WTC11 (cell line): ENCODE results near the gene RBM10. TPM values are rescaled to one million over a fixed set of nuclear protein-coding genes. Genes with fewer than 3 reads are reported as not detected.

Experiments
- ATAC-seq: fragments of 200-7000 bp; cut with Tn5 transposase; 2 replicates; pipeline ENCODE4 v1.10.0; 2021; ENCODE audit warnings: mild to moderate bottlenecking, moderate library complexity
- CTCF ChIA-PET: fragments of 300-600 bp; sonication (Branson Sonifier 250); formaldehyde crosslinking; loops from one replicate; lab custom pipeline; 2021; ENCODE audit warnings: antibody characterized with exemption; lab: Charles Lee
- POLR2A ChIA-PET: fragments of 350-600 bp; sonication (Branson Sonifier 250); formaldehyde crosslinking; loops from one replicate; lab custom pipeline; 2021; ENCODE audit warnings: antibody characterized with exemption; lab: Charles Lee
- DNase-seq: peaks from one replicate; pipeline ENCODE4 v3.0.0; 2021; ENCODE audit warnings: low spot score
- H3K27ac Mint-ChIP-seq: 2 replicates; pipeline ENCODE4 v1.8.0; 2021; ENCODE audit warnings: mixed read lengths
- H3K27me3 Mint-ChIP-seq: 2 replicates; pipeline ENCODE4 v1.8.0; 2021; ENCODE audit warnings: low read depth, mild to moderate bottlenecking, moderate library complexity, mixed read lengths
- H3K36me3 Mint-ChIP-seq: 2 replicates; pipeline ENCODE4 v1.8.0; 2021; ENCODE audit warnings: mixed read lengths
- H3K4me1 Mint-ChIP-seq: 2 replicates; pipeline ENCODE4 v1.8.0; 2022; ENCODE audit warnings: mixed read lengths
- H3K4me3 Mint-ChIP-seq: 2 replicates; pipeline ENCODE4 v1.8.0; 2021; ENCODE audit warnings: mild to moderate bottlenecking, moderate library complexity, mixed read lengths
- H3K9me3 Mint-ChIP-seq: 2 replicates; pipeline ENCODE4 v1.8.0; 2021; ENCODE audit warnings: mixed read lengths
- CBFB ChIP-seq: sonication (generic); formaldehyde crosslinking; IDR thresholded peaks from 2 replicates; pipeline ENCODE4 v1.8.1; 2022; ENCODE audit warnings: mild to moderate bottlenecking, low read depth, missing genetic modification reagents
- E2F5 ChIP-seq: sonication (generic); formaldehyde crosslinking; IDR thresholded peaks from 2 replicates; pipeline ENCODE4 v1.8.1; 2022; ENCODE audit warnings: mild to moderate bottlenecking, moderate library complexity, missing genetic modification reagents
- EMX1 ChIP-seq: fragments of 250-450 bp; sonication (Bioruptor Pico); IDR thresholded peaks from 2 replicates; pipeline ENCODE4 v1.8.0; 2021; ENCODE audit warnings: mild to moderate bottlenecking
- HMGA2 ChIP-seq: fragments of 250-450 bp; sonication (Bioruptor Pico); IDR thresholded peaks from 2 replicates; pipeline ENCODE4 v1.4.0; 2021; ENCODE audit warnings: mild to moderate bottlenecking, moderate library complexity
- HMGXB4 ChIP-seq: sonication (generic); formaldehyde crosslinking; IDR thresholded peaks from 2 replicates; pipeline ENCODE4 v1.8.1; 2023; ENCODE audit warnings: mild to moderate bottlenecking, moderate library complexity, missing genetic modification reagents
- RORB ChIP-seq: fragments of 250-450 bp; sonication (Bioruptor Pico); IDR thresholded peaks from 2 replicates; pipeline ENCODE4 v1.9.0; 2021; ENCODE audit warnings: mild to moderate bottlenecking
- SMAD4 ChIP-seq: sonication (generic); formaldehyde crosslinking; IDR thresholded peaks from 2 replicates; pipeline ENCODE4 v1.8.0; 2022; ENCODE audit warnings: mild to moderate bottlenecking, missing genetic modification reagents
- TCF7 ChIP-seq: sonication (generic); formaldehyde crosslinking; IDR thresholded peaks from 2 replicates; pipeline ENCODE4 v1.8.0; 2022; ENCODE audit warnings: mild to moderate bottlenecking, low read depth, missing genetic modification reagents, moderate library complexity
- ZBTB21 ChIP-seq: sonication (generic); formaldehyde crosslinking; IDR thresholded peaks from 2 replicates; pipeline ENCODE4 v1.8.1; 2023; ENCODE audit warnings: mild to moderate bottlenecking, missing genetic modification reagents, borderline replicate concordance
- ZBTB43 ChIP-seq: sonication (generic); formaldehyde crosslinking; IDR thresholded peaks from 2 replicates; pipeline ENCODE4 v1.8.1; 2023; ENCODE audit warnings: mild to moderate bottlenecking, missing genetic modification reagents
- ZNF138 ChIP-seq: sonication (generic); formaldehyde crosslinking; conservative IDR thresholded peaks from 2 replicates; pipeline ENCODE4 v1.8.1; 2022; ENCODE audit warnings: mild to moderate bottlenecking, moderate library complexity, missing genetic modification reagents
- ZNF219 ChIP-seq: sonication (generic); formaldehyde crosslinking; IDR thresholded peaks from 2 replicates; pipeline ENCODE4 v1.8.0; 2023; ENCODE audit warnings: missing genetic modification reagents, mild to moderate bottlenecking, borderline replicate concordance
- ZNF232 ChIP-seq: sonication (generic); formaldehyde crosslinking; IDR thresholded peaks from 2 replicates; pipeline ENCODE4 v1.8.0; 2022; ENCODE audit warnings: mild to moderate bottlenecking, missing genetic modification reagents
- ZNF396 ChIP-seq: fragments of 250-450 bp; sonication (Bioruptor Pico); IDR thresholded peaks from 2 replicates; pipeline ENCODE4 v1.8.0; 2021; ENCODE audit warnings: mild to moderate bottlenecking, moderate library complexity, borderline replicate concordance
- ZNF416 ChIP-seq: fragments of 250-450 bp; sonication (Bioruptor Pico); IDR thresholded peaks from 2 replicates; pipeline ENCODE4 v1.9.0; 2021; ENCODE audit warnings: mild to moderate bottlenecking, inconsistent platforms
- ZSCAN18 ChIP-seq: fragments of 250-450 bp; sonication (Bioruptor Pico); IDR thresholded peaks from 2 replicates; pipeline ENCODE4 v2.1.2; 2022; ENCODE audit warnings: mild to moderate bottlenecking, moderate library complexity
- total RNA-seq: library from RNA; stranded (reverse); gene quantifications from 3 replicates; pipeline ENCODE4 v1.2.3, GENCODE V29; 2021
- TF ChIP-seq, protein P1 (sequence below): fragments of 250-450 bp; sonication (Bioruptor Pico); IDR thresholded peaks from 2 replicates; pipeline ENCODE4 v1.9.0; 2021; ENCODE audit warnings: mild to moderate bottlenecking
- TF ChIP-seq, protein P2 (sequence below): fragments of 250-450 bp; sonication (Bioruptor Pico); IDR thresholded peaks from 2 replicates; pipeline ENCODE4 v1.9.0; 2021; ENCODE audit warnings: mild to moderate bottlenecking

RBM10 gene
- total RNA-seq, 1 experiment from 2014 or later: 66.1 TPM

DNA sequence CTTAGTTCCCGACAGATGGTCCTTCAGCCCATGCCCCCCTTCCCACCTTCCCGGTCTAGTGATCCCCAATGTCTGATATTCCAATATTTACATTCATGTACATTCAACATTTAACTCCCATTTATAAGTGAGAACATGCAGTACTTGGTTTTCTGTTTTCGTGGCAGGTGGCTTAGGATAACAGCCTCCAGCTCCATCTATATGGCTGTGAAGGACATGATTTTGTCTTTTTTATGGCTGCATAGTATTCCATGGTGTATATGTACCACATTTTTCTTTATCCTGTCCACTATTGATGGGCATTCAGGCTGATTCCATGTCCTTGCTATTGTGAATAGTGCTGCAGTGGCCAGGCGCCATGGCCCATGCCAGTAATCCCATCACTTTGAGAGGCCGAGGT, 13.8 kb downstream of the RBM10 start (continued):
- no peak for TF ChIP-seq CBFB (CRISPR knock-in tag)
- TF ChIP-seq ZNF416 (CRISPR knock-in tag): no peak
- TF ChIP-seq, protein P1, sequence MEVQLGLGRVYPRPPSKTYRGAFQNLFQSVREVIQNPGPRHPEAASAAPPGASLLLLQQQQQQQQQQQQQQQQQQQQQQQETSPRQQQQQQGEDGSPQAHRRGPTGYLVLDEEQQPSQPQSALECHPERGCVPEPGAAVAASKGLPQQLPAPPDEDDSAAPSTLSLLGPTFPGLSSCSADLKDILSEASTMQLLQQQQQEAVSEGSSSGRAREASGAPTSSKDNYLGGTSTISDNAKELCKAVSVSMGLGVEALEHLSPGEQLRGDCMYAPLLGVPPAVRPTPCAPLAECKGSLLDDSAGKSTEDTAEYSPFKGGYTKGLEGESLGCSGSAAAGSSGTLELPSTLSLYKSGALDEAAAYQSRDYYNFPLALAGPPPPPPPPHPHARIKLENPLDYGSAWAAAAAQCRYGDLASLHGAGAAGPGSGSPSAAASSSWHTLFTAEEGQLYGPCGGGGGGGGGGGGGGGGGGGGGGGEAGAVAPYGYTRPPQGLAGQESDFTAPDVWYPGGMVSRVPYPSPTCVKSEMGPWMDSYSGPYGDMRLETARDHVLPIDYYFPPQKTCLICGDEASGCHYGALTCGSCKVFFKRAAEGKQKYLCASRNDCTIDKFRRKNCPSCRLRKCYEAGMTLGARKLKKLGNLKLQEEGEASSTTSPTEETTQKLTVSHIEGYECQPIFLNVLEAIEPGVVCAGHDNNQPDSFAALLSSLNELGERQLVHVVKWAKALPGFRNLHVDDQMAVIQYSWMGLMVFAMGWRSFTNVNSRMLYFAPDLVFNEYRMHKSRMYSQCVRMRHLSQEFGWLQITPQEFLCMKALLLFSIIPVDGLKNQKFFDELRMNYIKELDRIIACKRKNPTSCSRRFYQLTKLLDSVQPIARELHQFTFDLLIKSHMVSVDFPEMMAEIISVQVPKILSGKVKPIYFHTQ (CRISPR knock-in tag): no peak
- no peak for TF ChIP-seq ZBTB21 (CRISPR knock-in tag)
- no peak for TF ChIP-seq HMGXB4 (CRISPR knock-in tag)

- ATAC-seq (no peak), DNase-seq (no peak)
- TF ChIP-seq EMX1: no peak
- TF ChIP-seq RORB (CRISPR knock-in tag): no peak
- no peak for TF ChIP-seq ZSCAN18 (CRISPR knock-in tag)
- TF ChIP-seq ZNF138 (CRISPR knock-in tag): no peak
- TF ChIP-seq ZNF219 (CRISPR knock-in tag): no peak
- TF ChIP-seq TCF7: no peak
- no peak for TF ChIP-seq E2F5 (CRISPR knock-in tag)
- TF ChIP-seq SMAD4 (CRISPR knock-in tag): no peak
- no peak for TF ChIP-seq HMGA2 (CRISPR knock-in tag)
- no peak for TF ChIP-seq ZNF232 (CRISPR knock-in tag)
- no peak for TF ChIP-seq HMGXB4 (CRISPR knock-in tag)
- TF ChIP-seq, protein P2, sequence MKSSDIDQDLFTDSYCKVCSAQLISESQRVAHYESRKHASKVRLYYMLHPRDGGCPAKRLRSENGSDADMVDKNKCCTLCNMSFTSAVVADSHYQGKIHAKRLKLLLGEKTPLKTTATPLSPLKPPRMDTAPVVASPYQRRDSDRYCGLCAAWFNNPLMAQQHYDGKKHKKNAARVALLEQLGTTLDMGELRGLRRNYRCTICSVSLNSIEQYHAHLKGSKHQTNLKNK (CRISPR knock-in tag): no peak
- TF ChIP-seq ZBTB43: no peak
- TF ChIP-seq ZNF396: no peak
- Mint-ChIP-seq H3K4me3 (no peak overlapping the region), H3K27ac (no peak overlapping the region), H3K36me3 (peaks cover 26% of the 10 kb centered on the region), H3K9me3 (0 out of 2 replicates have a peak, but pooled peaks cover 3% of the 10 kb centered on the region), H3K27me3 (no peaks in the 10 kb centered on the region), H3K4me1 (no peaks in the 10 kb centered on the region)
- CTCF ChIA-PET: no interaction called here
- POLR2A ChIA-PET: no interaction called here
These were observed 15.8 kb downstream of the RBM10 start for GRCh38 chrX:47160781-47161180.
